ENCODE results near the gene PANX1.

PANX1 gene

DNA sequence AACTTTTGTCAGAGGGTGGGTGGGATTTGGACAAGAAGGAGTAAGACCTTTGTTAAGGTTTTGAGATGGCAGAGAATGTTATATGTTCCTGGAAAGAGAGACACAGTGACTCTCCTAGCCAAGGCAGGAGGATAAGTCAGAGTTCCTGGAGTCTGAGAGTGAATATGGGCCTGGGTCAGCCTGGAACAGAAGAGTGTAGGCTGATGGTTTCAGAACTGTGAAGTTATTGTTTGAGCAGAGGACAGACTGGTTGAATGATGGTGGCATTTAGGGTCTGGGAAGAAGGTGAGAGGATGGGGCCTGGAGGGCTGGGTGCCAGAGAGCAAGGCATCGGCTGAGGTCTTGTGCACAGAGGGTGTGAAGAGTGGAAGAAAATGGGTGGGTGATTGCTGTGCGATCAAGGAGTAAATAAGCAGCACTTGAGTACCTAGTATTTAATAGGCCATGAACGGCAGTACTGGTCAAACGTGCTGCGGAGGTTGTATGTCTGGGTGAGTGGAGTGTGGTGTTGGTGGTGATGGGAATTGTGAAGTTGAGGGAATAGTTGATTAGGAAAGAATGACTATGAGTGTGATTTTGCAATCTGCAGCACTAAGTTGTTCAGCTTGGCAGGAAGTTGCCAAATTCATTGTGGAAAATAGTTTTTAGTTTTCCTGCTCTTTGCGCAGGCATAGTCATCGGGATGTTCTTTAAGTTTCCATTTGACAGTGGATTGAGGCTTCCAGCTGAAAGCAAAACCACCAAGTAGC is 1.8 kb downstream of the PANX1 start:
- no peak for DNase-seq

DNA sequence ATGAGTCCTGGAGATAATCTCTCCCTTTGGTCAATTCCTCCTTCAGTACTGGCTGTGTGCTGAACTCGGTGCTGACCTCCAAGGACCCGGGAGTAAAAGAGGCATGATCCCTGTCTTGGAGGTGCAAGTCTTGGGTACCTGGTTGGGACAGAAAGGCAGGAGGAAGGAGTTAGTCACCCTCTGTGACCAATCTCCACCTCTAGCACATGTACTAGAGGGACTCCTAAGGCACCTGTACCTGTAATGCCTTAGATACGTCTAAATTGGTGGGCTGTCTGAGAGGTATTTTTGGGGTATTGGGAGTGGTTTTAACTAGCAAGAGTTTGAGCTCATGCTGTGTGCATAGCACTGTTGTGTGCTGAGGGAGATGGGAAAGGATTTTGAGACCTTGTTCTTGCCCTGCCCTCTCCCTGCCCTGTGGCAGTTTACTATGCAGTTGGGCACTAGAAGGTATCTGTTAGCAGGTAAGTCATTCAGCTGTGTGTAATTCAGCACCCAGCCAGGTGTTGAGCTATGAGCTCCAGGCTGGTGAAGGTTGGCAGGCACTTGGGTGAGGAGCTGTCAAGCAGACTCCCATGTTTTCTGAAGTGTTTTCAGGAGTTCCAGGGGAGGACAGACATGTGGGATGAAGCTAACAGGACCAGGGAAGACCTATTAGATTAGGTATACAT is 2.5 kb downstream of the PANX1 start:
- no peak for DNase-seq

DNA sequence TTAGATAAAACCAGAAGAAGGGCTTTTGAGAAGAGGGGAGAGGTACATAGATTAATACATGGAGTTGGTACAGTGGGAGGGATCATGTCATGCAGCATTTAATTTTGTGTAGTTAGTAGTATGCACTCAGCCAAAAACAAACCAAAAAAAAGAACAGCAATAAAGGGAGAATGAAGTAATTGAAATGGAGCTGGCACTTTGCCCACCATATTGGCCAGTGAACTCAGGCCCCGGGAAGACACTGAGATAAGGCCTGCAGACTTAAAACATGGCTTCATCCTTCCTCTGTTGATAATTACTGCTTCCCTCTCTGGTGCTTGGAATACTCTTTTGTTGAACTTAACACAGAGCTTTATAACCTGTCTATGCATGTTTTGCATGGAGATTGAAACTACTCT is 3.1 kb downstream of the PANX1 start:
- DNase-seq = no peak

DNA sequence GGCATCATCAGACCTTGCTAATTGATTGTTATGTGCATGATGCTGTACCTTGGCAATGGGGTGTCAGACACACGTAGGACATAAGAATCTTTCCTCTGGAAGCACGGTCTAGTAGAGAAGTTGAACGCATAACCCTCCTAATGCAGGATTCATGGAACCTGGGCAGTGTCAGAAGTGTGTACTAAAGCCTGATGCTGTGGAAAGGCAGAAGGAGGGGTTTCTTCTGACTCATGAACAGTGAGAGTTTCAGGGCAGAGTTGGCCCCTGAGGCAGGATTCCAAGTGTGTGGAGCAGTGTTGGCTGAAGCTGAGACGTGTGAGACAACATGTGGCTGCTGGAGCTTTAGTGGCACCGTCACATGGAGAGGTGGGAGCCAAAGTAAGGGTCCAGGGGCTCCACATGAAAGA is 3.5 kb downstream of the PANX1 start:
- DNase-seq = no peak

DNA sequence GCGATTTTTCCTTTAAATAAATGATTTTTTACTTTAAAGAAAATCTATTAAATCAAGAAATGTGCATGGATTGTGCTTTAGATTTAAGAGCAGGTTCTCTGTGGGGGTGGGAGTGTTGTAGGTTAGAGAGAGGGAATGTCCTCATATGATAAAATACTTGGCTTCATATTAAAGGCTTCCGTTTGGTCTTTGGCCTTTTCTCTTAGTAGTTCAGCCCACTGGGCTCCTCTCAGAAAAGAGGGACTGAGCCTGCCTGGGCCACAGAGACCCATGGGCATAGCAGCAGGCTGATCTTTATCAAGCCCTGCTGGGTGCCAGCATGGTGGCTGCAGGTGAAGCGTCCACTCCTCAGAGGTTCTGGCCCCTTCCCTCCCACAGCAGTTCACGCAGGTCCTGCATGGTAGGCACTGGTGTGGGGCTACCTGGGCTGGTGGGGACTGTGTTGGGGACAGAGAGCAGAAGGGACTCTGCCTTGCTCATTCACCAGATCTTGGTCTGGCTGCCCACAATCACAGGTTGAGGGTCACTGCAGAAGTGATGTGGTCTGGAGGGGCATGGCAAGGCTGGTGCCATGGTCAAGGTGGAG is 4.3 kb downstream of the PANX1 start:
- no peak for DNase-seq

DNA sequence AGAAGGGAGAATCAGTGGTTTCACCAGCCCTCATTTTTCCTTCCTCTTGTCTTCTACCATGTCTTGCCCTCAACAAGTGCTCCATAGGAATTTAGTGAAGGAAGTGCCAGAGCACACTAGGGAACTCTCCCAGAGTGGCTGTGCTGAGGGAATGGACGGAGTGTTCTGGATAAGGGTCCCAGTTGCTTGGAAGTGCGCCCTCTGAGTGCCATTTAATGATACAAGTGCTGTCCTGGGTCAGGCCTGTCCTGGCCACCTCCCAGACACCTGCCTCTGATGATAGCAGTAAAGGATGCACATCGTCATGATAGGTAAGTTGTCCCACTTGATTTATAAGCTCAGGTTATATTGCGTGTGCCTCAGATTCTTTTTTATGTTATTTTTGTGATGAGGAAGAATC is 5.1 kb downstream of the PANX1 start:
- DNase-seq = no peak

DNA sequence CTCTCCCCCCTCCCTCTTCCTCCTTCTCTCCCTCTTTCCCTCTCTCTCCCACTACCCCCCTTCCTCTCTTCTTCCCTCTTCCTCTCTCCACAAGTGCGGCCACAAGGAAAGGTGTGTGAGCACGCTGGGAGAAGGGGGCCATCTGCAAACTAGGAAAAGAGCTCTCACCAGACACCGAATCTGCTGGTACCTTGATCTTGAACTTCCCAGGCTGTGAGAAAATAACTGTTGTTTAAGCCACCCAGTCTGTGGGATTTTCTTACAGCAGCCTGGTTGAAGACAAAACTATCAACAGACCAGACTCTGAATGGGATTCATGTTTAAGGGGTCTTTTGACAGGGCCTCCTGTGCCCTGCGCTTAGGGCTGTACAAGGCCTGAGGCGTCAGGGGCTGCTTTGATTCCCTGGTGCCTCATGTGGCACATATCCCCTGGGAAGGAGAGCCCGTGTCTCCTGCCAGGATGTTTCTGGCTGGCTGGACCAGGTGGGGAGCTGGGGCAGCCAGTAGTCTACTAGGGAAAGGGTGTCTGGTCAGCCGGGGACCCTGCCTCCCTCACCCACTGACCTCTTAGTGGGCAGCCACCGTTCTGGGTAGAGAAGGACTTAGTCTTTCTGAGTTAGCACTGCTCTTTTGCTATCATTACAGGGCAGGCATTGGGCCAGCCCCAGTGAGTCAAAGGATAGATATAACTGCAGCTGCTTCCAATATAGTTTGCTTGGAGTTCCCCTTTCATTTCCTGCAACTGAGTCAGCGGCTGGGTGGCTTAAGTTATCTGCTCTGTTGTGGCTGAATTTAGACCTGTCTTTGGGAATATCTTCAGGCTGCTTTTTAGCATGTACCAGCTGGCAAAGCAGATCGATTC is 6.2 kb downstream of the PANX1 start:
- no peak for DNase-seq

DNA sequence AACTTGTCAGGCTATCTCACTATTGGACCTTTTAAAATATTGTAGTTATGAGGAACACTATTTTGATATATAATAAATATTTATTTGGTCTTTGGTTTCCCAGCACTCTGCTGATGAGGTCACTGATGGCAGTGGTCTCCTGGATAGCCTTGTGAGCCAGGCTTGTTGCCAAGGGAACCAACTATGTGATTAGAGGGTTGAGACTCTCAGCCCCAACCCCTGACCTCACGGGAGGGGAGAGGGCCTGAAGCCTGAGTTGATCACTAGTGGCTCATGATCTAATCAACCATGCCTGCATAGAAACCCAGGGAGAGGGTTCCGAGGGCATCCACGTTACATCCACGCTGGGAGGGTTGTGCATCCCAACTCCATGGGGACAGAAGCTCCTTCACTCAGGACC is 10.8 kb downstream of the PANX1 start:
- no peak for DNase-seq

DNA sequence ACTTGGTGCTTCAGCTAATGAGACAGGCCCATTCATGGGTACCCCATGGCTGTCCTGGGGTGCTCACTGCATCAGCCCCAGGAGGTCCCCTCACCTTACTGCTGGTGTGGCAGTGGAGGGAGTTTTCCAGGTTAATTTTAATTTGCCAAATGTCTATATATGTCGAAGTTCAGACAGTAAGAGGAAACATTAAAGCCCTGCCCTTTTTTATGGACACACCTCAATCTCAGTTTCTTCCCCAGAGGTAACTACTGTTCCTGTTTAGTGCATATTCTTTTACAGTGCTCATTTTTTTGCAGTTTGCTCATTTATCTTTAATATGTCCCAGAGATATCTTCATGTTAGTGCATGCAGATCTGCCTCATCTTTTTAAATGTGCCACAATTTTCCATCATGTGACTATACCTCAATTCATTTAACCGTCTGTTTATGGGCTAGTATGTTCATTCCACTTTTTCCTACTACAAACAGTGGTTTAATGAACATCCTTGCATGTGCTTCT is 11.6 kb downstream of the PANX1 start:
- DNase-seq = no peak

DNA sequence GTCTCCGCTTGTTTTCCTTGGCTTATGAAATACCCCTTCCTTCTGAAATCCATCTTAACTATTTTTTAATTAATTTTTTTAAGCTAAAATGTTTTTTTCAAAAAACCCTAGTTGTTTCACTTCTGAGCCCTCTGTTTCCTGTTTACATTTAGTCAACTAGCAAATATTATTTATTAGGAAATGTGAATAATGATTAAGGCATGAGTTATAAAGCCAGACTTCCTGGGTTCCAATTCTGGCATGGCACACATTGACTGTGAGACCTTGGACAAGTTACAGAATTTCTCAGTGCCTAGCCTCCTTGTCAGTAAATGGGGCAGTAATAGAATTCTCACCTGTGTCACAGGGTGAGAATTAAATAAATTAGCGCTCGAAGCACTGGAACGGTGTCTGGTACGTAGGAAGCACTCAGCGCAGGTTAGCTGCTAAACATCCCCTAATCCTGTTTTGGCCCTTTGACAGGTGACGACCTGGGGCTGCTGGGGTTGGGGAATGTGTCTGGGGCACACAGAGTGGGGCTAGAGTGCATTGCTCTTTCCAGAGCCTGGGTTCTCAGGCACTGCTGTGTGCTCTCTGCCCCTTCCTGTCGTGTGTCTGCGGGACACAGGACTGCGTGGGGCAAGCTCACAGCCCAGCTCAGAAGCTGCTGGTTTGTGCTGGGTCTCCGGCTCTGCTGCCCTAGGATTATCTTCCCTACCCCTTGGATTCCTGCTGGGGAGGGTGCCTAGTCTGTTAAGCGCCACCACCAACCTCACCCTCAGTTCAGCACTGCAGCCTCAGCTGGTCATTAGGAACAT is 13.1 kb downstream of the PANX1 start:
- DNase-seq = no peak

DNA sequence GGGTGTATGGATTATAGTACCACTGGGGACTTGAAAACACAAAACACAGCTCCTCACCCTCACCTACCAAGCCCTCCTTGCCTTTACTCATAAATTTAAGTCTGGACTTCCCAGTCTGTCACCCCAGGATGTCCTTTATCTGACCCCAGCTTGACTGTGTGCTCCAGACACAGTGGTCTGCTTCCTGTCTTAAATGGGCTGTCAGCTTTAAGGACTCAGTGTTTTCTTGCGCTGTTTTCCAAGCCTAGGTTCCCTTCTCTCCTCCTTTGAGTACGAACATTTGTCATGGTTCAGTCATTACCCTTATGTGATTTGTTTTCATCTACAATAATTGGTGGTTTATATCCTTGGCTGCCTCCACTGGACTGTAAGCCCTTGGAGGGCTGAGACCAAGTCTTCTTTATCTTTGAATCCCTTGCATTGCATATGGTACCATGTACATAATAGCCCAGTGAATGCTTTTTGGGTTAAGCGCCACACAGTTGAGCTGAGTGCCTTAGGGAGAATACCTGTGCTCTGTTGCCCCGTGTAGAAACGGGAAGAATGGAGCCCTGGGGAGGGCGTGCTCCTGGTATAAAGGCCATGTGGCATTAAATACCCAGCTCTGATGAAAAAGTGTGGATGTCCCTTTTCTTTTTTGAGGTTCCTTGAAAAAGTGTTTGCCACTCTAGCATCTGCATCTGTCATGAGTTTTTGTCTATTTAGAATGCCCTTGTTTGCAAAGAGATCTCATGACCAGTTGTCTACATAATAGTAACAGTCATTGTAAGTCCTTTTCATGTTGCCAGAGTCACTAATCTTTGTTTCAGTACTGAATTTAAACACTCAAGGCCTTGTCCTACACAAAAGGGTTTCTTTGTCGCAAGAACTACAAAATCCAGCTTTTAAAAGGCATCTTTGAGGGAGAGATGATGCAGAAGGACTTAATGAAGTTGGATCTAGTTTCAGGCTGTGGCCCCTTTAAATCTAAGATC is 14.0 kb downstream of the PANX1 start:
- no peak for DNase-seq

DNA sequence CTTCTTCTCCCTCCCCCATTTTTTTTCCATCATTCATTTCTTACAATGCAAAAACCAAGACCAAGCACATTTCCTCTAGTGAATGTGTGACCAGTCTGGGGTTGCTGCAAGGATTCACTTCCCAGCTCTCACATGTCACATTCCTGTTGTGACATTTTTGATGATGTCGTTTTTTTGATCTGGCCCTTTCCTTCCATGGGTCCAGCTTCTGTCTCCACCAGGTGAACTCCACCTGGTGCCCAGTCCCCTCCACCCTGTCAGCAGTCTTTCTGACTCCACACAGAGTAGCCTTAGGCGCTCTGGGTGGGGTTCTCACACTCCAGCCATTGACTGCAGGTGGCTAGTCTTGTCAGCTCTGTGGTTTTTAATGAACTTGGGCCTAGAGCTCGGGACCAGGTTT is 15.6 kb downstream of the PANX1 start:
- DNase-seq = no peak

DNA sequence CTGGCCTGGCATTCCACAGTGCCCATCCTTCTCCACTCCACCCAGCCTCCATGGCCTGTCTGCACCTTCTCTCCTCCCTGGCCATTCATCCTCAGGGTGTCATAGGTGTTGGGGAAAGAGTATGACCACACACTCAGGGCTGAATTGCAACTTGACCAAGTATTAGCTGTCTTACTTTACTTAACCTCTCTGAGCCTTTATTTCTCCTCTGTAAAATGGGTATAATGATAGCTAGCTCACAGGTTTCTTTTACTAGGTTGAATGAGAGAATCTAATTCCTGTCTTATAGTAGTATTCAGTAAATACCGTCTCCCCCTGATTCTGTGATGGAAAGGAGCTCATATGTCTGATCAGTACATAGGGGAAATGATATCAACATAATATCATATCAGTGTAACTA is 16.0 kb downstream of the PANX1 start:
- DNase-seq = no peak

DNA sequence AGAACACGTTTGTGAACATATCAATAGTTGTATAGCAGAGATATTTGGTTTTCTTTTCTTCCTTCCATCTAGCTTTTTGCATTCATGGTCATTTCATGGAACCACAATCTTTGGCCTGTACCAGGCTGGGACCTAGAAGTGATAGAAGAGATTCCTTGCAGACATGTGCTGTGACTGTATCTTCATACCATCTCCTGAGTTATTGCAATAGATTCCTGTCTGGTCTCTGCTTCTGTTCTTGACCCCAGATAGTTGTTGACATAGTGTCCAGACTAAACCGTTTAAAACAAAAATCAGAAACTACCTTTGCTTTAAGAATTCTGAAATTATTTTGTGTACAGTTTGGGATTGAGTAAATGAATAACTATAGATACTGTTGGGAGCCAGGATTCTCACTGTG is 16.8 kb downstream of the PANX1 start:
- DNase-seq = no peak

DNA sequence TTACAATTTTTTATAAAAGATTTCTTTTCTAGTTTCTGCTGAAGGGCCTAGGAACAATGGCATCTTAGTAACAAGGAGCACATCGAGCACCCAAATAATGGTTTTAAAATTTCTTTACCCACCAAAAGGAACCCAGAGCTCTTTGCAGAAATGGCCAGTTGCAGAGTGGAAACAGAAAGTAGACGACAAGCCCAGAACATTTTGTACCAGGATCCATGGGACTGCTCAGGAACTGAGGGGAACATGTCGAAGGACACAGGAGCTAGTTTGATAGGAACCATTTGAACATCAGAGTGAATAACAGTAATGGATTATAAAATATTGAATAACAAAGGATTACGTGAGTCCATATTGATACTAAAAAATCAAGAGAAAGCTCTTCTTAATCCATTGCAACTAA is 17.3 kb downstream of the PANX1 start:
- no peak for DNase-seq

DNA sequence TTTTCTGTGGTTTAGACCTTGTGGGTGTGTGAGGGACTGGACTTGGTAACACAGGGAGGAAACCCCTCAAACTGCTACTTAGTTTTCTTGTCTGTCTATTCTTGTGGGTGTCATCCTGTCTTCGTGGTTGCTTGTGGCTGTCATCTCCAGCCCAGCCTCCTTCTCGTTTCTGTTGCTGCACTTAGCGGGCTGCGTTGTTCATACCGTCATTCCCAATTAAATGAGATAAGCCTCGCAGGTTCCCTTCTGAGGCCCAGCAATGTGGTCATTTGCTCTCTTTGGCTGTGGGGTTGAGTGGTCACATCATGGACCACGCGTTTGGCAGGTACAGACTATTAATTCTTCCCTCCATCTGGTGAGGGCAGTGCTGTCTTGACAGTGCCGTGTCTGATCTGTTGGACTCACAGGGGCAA is 18.8 kb downstream of the PANX1 start:
- DNase-seq = no peak

DNA sequence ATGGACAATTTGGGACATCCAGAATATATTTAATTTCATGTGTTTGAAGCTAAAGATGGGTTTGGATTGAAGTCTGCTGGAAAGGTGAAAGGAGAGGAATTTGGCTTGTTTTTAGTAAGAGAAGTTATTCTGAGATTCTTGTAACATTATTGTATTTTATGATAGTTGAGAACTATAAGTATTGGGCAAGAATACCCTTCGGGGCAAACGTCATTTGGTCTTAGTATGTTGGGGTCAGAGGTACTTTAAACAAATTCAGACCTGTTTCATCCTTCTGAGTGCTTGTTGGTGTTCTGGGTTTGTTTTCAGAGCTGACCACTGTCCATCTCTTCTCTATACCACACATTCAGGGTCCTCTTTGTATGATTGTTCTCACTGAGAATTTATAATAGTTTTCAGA is 19.5 kb downstream of the PANX1 start:
- no peak for DNase-seq

DNA sequence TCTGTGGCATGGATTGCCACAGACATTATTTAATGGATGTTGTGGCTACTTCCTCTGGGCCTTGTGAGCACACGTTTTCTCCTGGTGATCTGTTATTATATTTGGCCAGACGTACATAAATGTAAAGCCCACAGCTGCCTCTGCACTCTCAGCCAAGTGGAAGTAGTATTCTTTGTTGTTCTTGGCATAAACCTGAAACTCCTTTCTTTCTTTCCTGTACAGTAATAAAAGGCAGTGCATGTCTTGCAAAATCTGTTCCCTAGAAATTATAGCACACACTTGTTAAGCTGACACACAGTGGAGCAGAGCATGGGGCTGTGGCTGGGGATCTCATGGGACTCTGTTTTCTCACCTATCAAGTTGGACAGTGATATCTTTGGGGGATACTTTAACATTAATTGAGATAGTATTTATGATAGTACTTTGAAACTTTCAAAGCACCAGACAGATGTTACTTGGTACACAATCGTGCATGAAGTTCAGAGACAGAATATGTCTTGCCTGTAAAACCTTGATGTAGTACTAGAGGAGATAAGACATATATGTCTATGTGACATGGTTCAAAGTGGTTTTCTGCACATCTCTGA is 20.9 kb downstream of the PANX1 start:
- DNase-seq = no peak

DNA sequence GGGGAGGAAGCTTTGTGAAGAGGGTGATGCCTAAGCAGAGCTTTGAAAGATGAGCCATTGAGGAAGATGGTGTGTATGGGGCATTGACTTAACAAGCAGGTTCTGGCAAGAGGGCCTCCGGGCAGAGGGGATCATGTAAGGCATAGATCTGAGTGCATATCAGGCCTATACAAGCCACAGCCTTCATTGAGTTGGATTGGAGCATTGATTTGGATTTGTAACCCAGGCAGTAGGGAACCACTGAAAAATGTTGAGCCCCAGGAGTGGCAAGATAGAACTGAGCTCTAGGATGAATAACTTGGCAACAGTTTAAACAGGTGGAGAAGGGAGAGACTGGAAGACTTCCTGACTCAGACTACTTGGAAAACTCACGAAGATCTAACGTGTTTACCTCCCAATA is 21.4 kb downstream of the PANX1 start:
- DNase-seq = no peak

All from NK-92 treated with Interleukin-12 subunit alpha and Interleukin-12 subunit beta, amount 100 ng/mL, for 24 hours (cell line).